CD14-positive monocyte (primary cell): ENCODE data around the gene TFPT. TPM values are rescaled to one million over a fixed set of nuclear protein-coding genes. Genes with fewer than 3 reads are reported as not detected.
A peak's percentile ranks its signal among the peaks of the same experiment; 100 is the strongest.

ENCODE experiments used
- DNase-seq, 3 donors: peaks; one replicate each; pipeline ENCODE4 v3.0.0-alpha.2; 2011 to 2022
- H2AFZ ChIP-seq: 2 replicates; pipeline ENCODE4 v1.6.0; 2012; ENCODE audit warnings: mild to moderate bottlenecking, low read depth, low read length, inconsistent platforms; ENCODE audit not compliant: insufficient read depth, poor library complexity, severe bottlenecking
- H3K27ac ChIP-seq, 2 donors: 1 replicate in 1 of 2; 2 replicates in 1 of 2; pipeline ENCODE4 v1.5.1; 2012 to 2013; ENCODE audit warnings: low read length in 2 of 2, control low read depth in 1 of 2, inconsistent platforms in 1 of 2, low read depth in 1 of 2, mild to moderate bottlenecking in 1 of 2
- H3K27me3 ChIP-seq, 2 donors: one replicate each; pipeline versions ENCODE4 v1.6.0 to v1.6.1; 2011 to 2013; ENCODE audit warnings: low read length in 2 of 2; ENCODE audit not compliant: control insufficient read depth in 2 of 2, insufficient read depth in 2 of 2
- H3K36me3 ChIP-seq, 2 donors: replicated peaks in 1 of 2; 1 replicate in 1 of 2; 2 replicates in 1 of 2; pipeline versions ENCODE4 v1.5.1 to v1.6.1; 2012 to 2013; ENCODE audit warnings: low read length in 2 of 2, control low read depth in 1 of 2, inconsistent platforms in 1 of 2, mild to moderate bottlenecking in 1 of 2; ENCODE audit not compliant: insufficient read depth in 2 of 2, control insufficient read depth in 1 of 2
- H3K4me1 ChIP-seq, 2 donors: 1 replicate in 1 of 2; 2 replicates in 1 of 2; pipeline versions ENCODE4 v1.5.1 to v1.6.1; 2012 to 2013; ENCODE audit warnings: low read length in 2 of 2, control low read depth in 1 of 2, inconsistent platforms in 1 of 2, mild to moderate bottlenecking in 1 of 2, moderate library complexity in 1 of 2; ENCODE audit not compliant: insufficient read depth in 2 of 2, control insufficient read depth in 1 of 2
- H3K4me2 ChIP-seq: replicated peaks from 2 replicates; pipeline ENCODE3; 2012; ENCODE audit warnings: low read length, moderate library complexity, mild to moderate bottlenecking; ENCODE audit not compliant: poor library complexity, severe bottlenecking; ENCODE audit errors: extremely low read depth
- H3K4me3 ChIP-seq, 3 experiments: fragments of 200-600 bp in 1 of 3; sonication (generic) in 1 of 3; replicated peaks in 1 of 3; 1 replicate in 2 of 3; 2 replicates in 1 of 3; pipeline ENCODE4 v1.5.1; 2011 to 2013; ENCODE audit warnings: low read length in 3 of 3, mild to moderate bottlenecking in 3 of 3, control low read depth in 2 of 3, low read depth in 2 of 3, inconsistent platforms in 1 of 3, moderate library complexity in 1 of 3
- H3K79me2 ChIP-seq: 2 replicates; pipeline ENCODE4 v1.6.0; 2012; ENCODE audit warnings: mild to moderate bottlenecking, control low read depth, inconsistent platforms, low read length, moderate library complexity; ENCODE audit not compliant: insufficient read depth
- H3K9ac ChIP-seq: 2 replicates; pipeline ENCODE4 v1.6.0; 2017; ENCODE audit warnings: low read length, mild to moderate bottlenecking; ENCODE audit not compliant: insufficient read depth, poor library complexity, severe bottlenecking
- H3K9me3 ChIP-seq, 2 donors: replicated peaks in 1 of 2; 1 replicate in 1 of 2; 2 replicates in 1 of 2; pipeline versions ENCODE4 v1.5.1 to v1.6.1; 2012 to 2013; ENCODE audit warnings: low read length in 2 of 2, control low read depth in 1 of 2; ENCODE audit not compliant: control insufficient read depth in 1 of 2, insufficient read depth in 1 of 2
- H4K20me1 ChIP-seq: 2 replicates; pipeline ENCODE4 v1.6.0; 2012; ENCODE audit warnings: mild to moderate bottlenecking, low read length, control low read depth, moderate library complexity; ENCODE audit not compliant: insufficient read depth
- H3K27ac Mint-ChIP-seq, 7 donors: one replicate each; pipeline ENCODE4 v1.8.0; 2020; ENCODE audit warnings: mild to moderate bottlenecking in 7 of 7, mixed read lengths in 7 of 7, moderate library complexity in 6 of 7, inconsistent platforms in 2 of 7
- H3K27me3 Mint-ChIP-seq, 3 donors: one replicate each; pipeline ENCODE4 v1.8.0; 2021 to 2022; ENCODE audit warnings: low read depth in 3 of 3, mild to moderate bottlenecking in 3 of 3, mixed read lengths in 3 of 3, moderate library complexity in 3 of 3, inconsistent platforms in 1 of 3
- H3K36me3 Mint-ChIP-seq, 2 donors: one replicate each; pipeline ENCODE4 v1.8.0; 2020; ENCODE audit warnings: mixed read lengths in 2 of 2, inconsistent platforms in 1 of 2, mild to moderate bottlenecking in 1 of 2
- H3K4me1 Mint-ChIP-seq: one replicate; pipeline ENCODE4 v1.8.0; 2020; ENCODE audit warnings: mild to moderate bottlenecking, mixed read lengths
- H3K4me3 Mint-ChIP-seq, 2 donors: one replicate each; pipeline ENCODE4 v1.8.0; 2020; ENCODE audit warnings: mild to moderate bottlenecking in 2 of 2, mixed read lengths in 2 of 2, moderate library complexity in 1 of 2
- H3K9me3 Mint-ChIP-seq, 7 donors: one replicate each; pipeline ENCODE4 v1.8.0; 2020 to 2022; ENCODE audit warnings: mixed read lengths in 7 of 7, mild to moderate bottlenecking in 6 of 7, moderate library complexity in 6 of 7, inconsistent platforms in 2 of 7
- WGBS: methylation state at CpG from one replicate; pipeline ENCODE4 v1.1.5; 2013; ENCODE audit warnings: missing lambda C conversion rate; ENCODE audit not compliant: insufficient coverage; 5-methylcytosine and 5-hydroxymethylcytosine counted together
- intact Hi-C, 2 donors: fragments of 100-400 bp; cut with micrococcal nuclease; formaldehyde crosslinking; loops; one replicate each; pipeline versions ENCODE4 v1.15.0 to v1.15.1; 2023
- polyA plus RNA-seq, 3 donors: library from polyadenylated mRNA; depleted of rRNA in 1 of 3; unstranded in 2 of 3; stranded (reverse) in 1 of 3; fragments of 300-500 nt in 2 of 3; fragments of >200 nt in 1 of 3; fragmentation: Illumina TruSeq in 2 of 3; gene quantifications; 1 replicate in 2 of 3; 2 replicates in 1 of 3; pipeline ENCODE4 v1.2.3, GENCODE V29; 2012 to 2021
- TF ChIP-seq, protein P1 (sequence below): fragments of 200-600 bp; IDR thresholded peaks from one replicate; pipeline ENCODE4 v1.8.0; 2022; ENCODE audit warnings: antibody characterized with exemption, mild to moderate bottlenecking

The TFPT gene
- polyA plus RNA-seq, 3 donors = 7.0 to 11.5 (median 9.5) TPM

DNA sequence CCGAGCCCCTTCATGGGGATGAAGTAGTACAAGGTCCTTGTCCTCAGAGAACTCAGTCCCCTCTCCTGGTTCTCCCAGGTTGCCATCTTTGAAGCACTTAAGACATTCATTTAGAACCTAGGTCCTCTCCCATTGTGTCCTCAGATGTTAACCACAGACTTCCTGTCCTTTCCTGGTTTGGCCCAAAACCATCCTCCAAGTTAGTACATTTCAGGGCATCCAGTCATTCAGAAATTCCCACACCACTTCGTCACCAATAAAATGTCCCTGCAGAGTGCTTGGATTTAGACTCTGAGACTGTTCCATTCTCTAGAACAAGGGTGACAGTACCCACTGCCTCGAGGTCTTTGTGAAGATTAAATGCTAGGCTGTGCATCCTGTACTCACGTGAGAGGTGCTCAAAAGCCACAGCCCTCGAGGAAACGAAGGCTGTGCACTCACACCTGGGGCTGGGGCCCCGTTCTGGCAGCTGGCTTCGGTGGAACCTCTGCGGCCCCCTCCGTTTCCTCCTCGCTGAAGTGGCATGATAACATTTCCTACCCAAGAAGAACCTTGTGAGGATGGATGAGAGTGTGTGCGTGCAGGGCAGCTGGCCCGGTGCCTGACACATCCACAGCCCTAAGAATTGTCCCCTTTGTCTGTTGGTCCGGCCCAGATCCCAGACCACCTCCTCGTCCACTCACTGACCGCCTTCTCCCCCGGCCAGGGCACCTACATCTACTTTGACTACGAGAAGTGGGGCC lies 39.3 kb upstream of the TFPT start:
- Histone ChIP-seq H3K4me3 (no peak overlapping the region), H3K79me2 (peaks cover 34% of the 10 kb centered on the region), H3K27ac (peak overlapping the region in 1 of 2 donors; percentile 20), H3K27me3 (no peaks in the 10 kb centered on the region), H3K9me3 (no peaks in the 10 kb centered on the region), H3K9ac (no peak overlapping the region), H2AFZ (no peak overlapping the region), H4K20me1 (peaks cover 88% of the 10 kb centered on the region), H3K4me2 (no peak overlapping the region), H3K36me3 (peaks cover 77 to 83% of the 10 kb centered on the region in 2 donors), H3K4me1 (peaks cover 13 to 16% of the 10 kb centered on the region in 2 donors)
- no peak overlapping the region for H3K4me3 Mint-ChIP-seq
- no peaks in the 10 kb centered on the region for H3K9me3 Mint-ChIP-seq
- peaks cover 17% of the 10 kb centered on the region for H3K4me1 Mint-ChIP-seq
- H3K36me3 Mint-ChIP-seq = peaks cover 69 to 80% of the 10 kb centered on the region in 2 donors
- 61% methylated on average over 12 of the region's 18 CpGs for WGBS
- TF ChIP-seq, protein P1, sequence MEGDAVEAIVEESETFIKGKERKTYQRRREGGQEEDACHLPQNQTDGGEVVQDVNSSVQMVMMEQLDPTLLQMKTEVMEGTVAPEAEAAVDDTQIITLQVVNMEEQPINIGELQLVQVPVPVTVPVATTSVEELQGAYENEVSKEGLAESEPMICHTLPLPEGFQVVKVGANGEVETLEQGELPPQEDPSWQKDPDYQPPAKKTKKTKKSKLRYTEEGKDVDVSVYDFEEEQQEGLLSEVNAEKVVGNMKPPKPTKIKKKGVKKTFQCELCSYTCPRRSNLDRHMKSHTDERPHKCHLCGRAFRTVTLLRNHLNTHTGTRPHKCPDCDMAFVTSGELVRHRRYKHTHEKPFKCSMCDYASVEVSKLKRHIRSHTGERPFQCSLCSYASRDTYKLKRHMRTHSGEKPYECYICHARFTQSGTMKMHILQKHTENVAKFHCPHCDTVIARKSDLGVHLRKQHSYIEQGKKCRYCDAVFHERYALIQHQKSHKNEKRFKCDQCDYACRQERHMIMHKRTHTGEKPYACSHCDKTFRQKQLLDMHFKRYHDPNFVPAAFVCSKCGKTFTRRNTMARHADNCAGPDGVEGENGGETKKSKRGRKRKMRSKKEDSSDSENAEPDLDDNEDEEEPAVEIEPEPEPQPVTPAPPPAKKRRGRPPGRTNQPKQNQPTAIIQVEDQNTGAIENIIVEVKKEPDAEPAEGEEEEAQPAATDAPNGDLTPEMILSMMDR = no peak
- no peak for DNase-seq
- H3K27ac Mint-ChIP-seq = peak overlapping the region in 3 of 7 donors; percentile 41 to 56 (median 50)
- intact Hi-C loops = no loop called here
- H3K27me3 Mint-ChIP-seq = peaks cover 0 to 2% (median 2%) of the 10 kb centered on the region in 3 donors

DNA sequence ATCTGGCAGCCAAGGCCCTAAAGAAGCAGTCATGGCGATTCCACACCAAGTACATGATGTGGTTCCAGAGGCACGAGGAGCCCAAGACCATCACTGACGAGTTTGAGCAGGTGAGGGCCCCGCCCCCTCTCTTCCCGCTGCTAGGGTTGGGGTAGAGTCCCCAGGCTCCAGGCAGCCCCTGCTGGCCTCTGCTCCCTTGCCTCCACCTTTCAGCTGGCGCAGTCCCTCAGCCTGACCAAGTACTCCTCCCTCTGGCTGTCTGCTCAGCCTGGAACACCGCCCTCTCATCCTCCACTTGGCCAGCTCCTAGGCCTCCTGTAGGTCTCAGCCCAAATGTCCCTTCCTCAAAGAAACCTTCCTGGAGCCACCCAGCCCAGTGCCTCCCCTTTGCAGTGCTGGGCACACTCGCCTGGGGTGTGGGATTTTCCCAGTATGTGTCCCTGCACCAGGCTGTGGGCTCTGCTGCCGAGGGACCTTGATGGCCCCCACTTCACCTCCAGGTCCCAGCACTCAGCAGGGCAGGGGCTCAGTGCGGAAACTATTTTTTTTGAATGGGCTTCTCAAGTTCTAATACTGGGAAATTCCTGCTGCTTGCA lies 38.4 kb upstream of the TFPT start:
- Mint-ChIP-seq H3K27me3 (peaks cover 0 to 2% (median 0%) of the 10 kb centered on the region in 3 donors), H3K4me1 (peaks cover 14% of the 10 kb centered on the region), H3K9me3 (no peaks in the 10 kb centered on the region), H3K27ac (peak overlapping the region in 3 of 7 donors; percentile 15 to 56 (median 42)), H3K4me3 (no peak overlapping the region), H3K36me3 (peaks cover 79 to 90% of the 10 kb centered on the region in 2 donors)
- H3K27ac ChIP-seq = no peak overlapping the region
- peaks cover 87 to 93% of the 10 kb centered on the region in 2 donors for H3K36me3 ChIP-seq
- H3K27me3 ChIP-seq = no peaks in the 10 kb centered on the region
- TF ChIP-seq, protein P1 = no peak
- DNase-seq = no peak
- H4K20me1 ChIP-seq = peaks cover 87% of the 10 kb centered on the region
- 91% methylated on average over 8 of the region's 10 CpGs for WGBS
- intact Hi-C loops = no loop called here
- no peak overlapping the region for H3K9ac ChIP-seq
- H3K9me3 ChIP-seq = no peaks in the 10 kb centered on the region
- no peak overlapping the region for H2AFZ ChIP-seq
- H3K4me2 ChIP-seq = no peak overlapping the region
- no peak overlapping the region for H3K4me3 ChIP-seq
- H3K4me1 ChIP-seq = peaks cover 9 to 10% of the 10 kb centered on the region in 2 donors
- H3K79me2 ChIP-seq = peaks cover 29% of the 10 kb centered on the region
